ENCODE data around the gene AMDHD1. TPM values are rescaled to one million over a fixed set of nuclear protein-coding genes. Genes with fewer than 3 reads are reported as not detected.
"Not testable (repeated sequence)": the region's sequence is repeated elsewhere in the genome, so short reads cannot be mapped to it uniquely, and the experiment has no call there.

Gene AMDHD1
- total RNA-seq, 2 experiments from 2014 or later = 0.89 to 1.4 TPM

- no peaks in the 10 kb centered on the region for H3K9me3 Mint-ChIP-seq
- CTCF ChIA-PET = no interaction called here
- no peak for DNase-seq
- H3K4me1 Mint-ChIP-seq = no peaks in the 10 kb centered on the region
- no peak overlapping the region for H3K27ac Mint-ChIP-seq
- H3K27me3 Mint-ChIP-seq = peaks cover 19% of the 10 kb centered on the region
- no peaks in the 10 kb centered on the region for H3K36me3 Mint-ChIP-seq (ENCODE audit: low read depth)
- H3K4me3 Mint-ChIP-seq = no peak overlapping the region
- POLR2A ChIA-PET = no interaction called here
Observed at GRCh38 chr12:95949477-95950206, 6.5 kb downstream of the AMDHD1 start.

GRCh38 chr12:95951515-95951914, 8.4 kb downstream of the AMDHD1 start:
- Mint-ChIP-seq H3K9me3 (no peaks in the 10 kb centered on the region), H3K27me3 (peaks cover 15% of the 10 kb centered on the region), H3K36me3 (ENCODE audit: low read depth) (no peaks in the 10 kb centered on the region), H3K4me3 (no peak overlapping the region), H3K27ac (no peak overlapping the region), H3K4me1 (no peaks in the 10 kb centered on the region)
- DNase-seq = no peak
- CTCF ChIA-PET = interaction anchor here (0.8 kb wide), 1 partner anchor 80 kb away, joined by 3 read pairs; no protein-coding TSS in a partner anchor
- POLR2A ChIA-PET = no interaction called here

- Mint-ChIP-seq H3K4me1 (no peaks in the 10 kb centered on the region), H3K9me3 (no peaks in the 10 kb centered on the region), H3K27me3 (peaks cover 15% of the 10 kb centered on the region), H3K4me3 (no peak overlapping the region), H3K36me3 (ENCODE audit: low read depth) (no peaks in the 10 kb centered on the region), H3K27ac (no peak overlapping the region)
- ChIA-PET POLR2A (no interaction called here), CTCF (interaction anchor here (1.2 kb wide), 1 partner anchor 20 kb away, joined by 3 read pairs; no protein-coding TSS in a partner anchor)
- no peak for DNase-seq
Observed at GRCh38 chr12:95953000-95953399, 9.9 kb downstream of the AMDHD1 start.

GRCh38 chr12:95955549-95956159, 12.5 kb downstream of the AMDHD1 start:
- H3K4me3 Mint-ChIP-seq = no peak overlapping the region
- no peaks in the 10 kb centered on the region for H3K4me1 Mint-ChIP-seq
- CTCF ChIA-PET = interaction anchor here (1.0 to 1.5 kb wide), 2 partner anchors 11 to 142 kb away, joined by 3 read pairs; no protein-coding TSS in a partner anchor
- H3K27ac Mint-ChIP-seq = no peak overlapping the region
- POLR2A ChIA-PET = no interaction called here
- DNase-seq = no peak
- H3K27me3 Mint-ChIP-seq = peaks cover 8% of the 10 kb centered on the region
- H3K9me3 Mint-ChIP-seq = no peaks in the 10 kb centered on the region
- H3K36me3 Mint-ChIP-seq (ENCODE audit: low read depth) = no peaks in the 10 kb centered on the region

- ChIA-PET POLR2A (no interaction called here), CTCF (interaction anchor here (1.1 kb wide), 1 partner anchor 42 kb away, joined by 3 read pairs; no protein-coding TSS in a partner anchor)
- H3K4me1 Mint-ChIP-seq = no peaks in the 10 kb centered on the region
- no peaks in the 10 kb centered on the region for H3K9me3 Mint-ChIP-seq
- no peaks in the 10 kb centered on the region for H3K36me3 Mint-ChIP-seq (ENCODE audit: low read depth)
- H3K27ac Mint-ChIP-seq = no peak overlapping the region
- no peak overlapping the region for H3K4me3 Mint-ChIP-seq
- H3K27me3 Mint-ChIP-seq = peaks cover under 1% of the 10 kb centered on the region
- DNase-seq = no peak
Observed at GRCh38 chr12:95956557-95957145, 13.5 kb downstream of the AMDHD1 start.

GRCh38 chr12:95959107-95959506, 16.0 kb downstream of the AMDHD1 start:
- DNase-seq = peak; percentile 14
- ChIA-PET POLR2A (no interaction called here), CTCF (interaction anchor here (1.0 to 2.0 kb wide), 3 partner anchors 11 to 40 kb away, joined by 4 to 10 read pairs (median 4); partner anchors contain the start of genes AMDHD1 and CCDC38)
- Mint-ChIP-seq H3K36me3 (ENCODE audit: low read depth) (no peaks in the 10 kb centered on the region), H3K4me1 (no peaks in the 10 kb centered on the region), H3K9me3 (no peaks in the 10 kb centered on the region), H3K27me3 (no peaks in the 10 kb centered on the region), H3K4me3 (no peak overlapping the region), H3K27ac (no peak overlapping the region)

GRCh38 chr12:95960241-95960640, 17.1 kb downstream of the AMDHD1 start:
- H3K36me3 Mint-ChIP-seq (ENCODE audit: low read depth) = no peaks in the 10 kb centered on the region
- no peaks in the 10 kb centered on the region for H3K4me1 Mint-ChIP-seq
- ChIA-PET CTCF (interaction anchor here (0.7 to 2.0 kb wide), 2 partner anchors 10 to 1062 kb away, joined by 3 to 10 read pairs; no protein-coding TSS in a partner anchor), POLR2A (no interaction called here)
- H3K27me3 Mint-ChIP-seq = no peaks in the 10 kb centered on the region
- H3K9me3 Mint-ChIP-seq = no peaks in the 10 kb centered on the region
- no peak overlapping the region for H3K27ac Mint-ChIP-seq
- no peak overlapping the region for H3K4me3 Mint-ChIP-seq
- no peak for DNase-seq

- DNase-seq = no peak
- no peaks in the 10 kb centered on the region for H3K36me3 Mint-ChIP-seq (ENCODE audit: low read depth)
- ChIA-PET CTCF (interaction anchor here (0.6 to 1.3 kb wide), 3 partner anchors 39 to 385 kb away, joined by 3 to 4 read pairs (median 3); no protein-coding TSS in a partner anchor), POLR2A (no interaction called here)
- no peaks in the 10 kb centered on the region for H3K27me3 Mint-ChIP-seq
- H3K9me3 Mint-ChIP-seq = no peaks in the 10 kb centered on the region
- H3K4me3 Mint-ChIP-seq = no peak overlapping the region
- H3K4me1 Mint-ChIP-seq = no peaks in the 10 kb centered on the region
- no peak overlapping the region for H3K27ac Mint-ChIP-seq
Observed at GRCh38 chr12:95962222-95962621, 19.1 kb downstream of the AMDHD1 start.

GRCh38 chr12:95963096-95963495, 20.0 kb downstream of the AMDHD1 start:
- ChIA-PET CTCF (interaction anchor here (1.3 kb wide), 2 partner anchors 38 to 45 kb away, joined by 3 read pairs; no protein-coding TSS in a partner anchor), POLR2A (no interaction called here)
- no peaks in the 10 kb centered on the region for H3K4me1 Mint-ChIP-seq
- H3K27me3 Mint-ChIP-seq = no peaks in the 10 kb centered on the region
- no peaks in the 10 kb centered on the region for H3K36me3 Mint-ChIP-seq (ENCODE audit: low read depth)
- no peaks in the 10 kb centered on the region for H3K9me3 Mint-ChIP-seq
- no peak overlapping the region for H3K27ac Mint-ChIP-seq
- H3K4me3 Mint-ChIP-seq = no peak overlapping the region
- DNase-seq = no peak

GRCh38 chr12:95966287-95966870, 23.2 kb downstream of the AMDHD1 start:
- Mint-ChIP-seq H3K27me3 (no peaks in the 10 kb centered on the region), H3K9me3 (no peaks in the 10 kb centered on the region), H3K4me3 (no peak overlapping the region), H3K27ac (no peak overlapping the region), H3K36me3 (ENCODE audit: low read depth) (no peaks in the 10 kb centered on the region), H3K4me1 (no peaks in the 10 kb centered on the region)
- CTCF ChIA-PET = no interaction called here
- DNase-seq = no peak
- POLR2A ChIA-PET = no interaction called here

GRCh38 chr12:95967301-95967700, 24.2 kb downstream of the AMDHD1 start:
- no peaks in the 10 kb centered on the region for H3K27me3 Mint-ChIP-seq
- no peak for DNase-seq
- H3K36me3 Mint-ChIP-seq (ENCODE audit: low read depth) = no peaks in the 10 kb centered on the region
- no peak overlapping the region for H3K27ac Mint-ChIP-seq
- ChIA-PET CTCF (no interaction called here), POLR2A (no interaction called here)
- H3K4me1 Mint-ChIP-seq = no peaks in the 10 kb centered on the region
- no peak overlapping the region for H3K4me3 Mint-ChIP-seq
- H3K9me3 Mint-ChIP-seq = no peaks in the 10 kb centered on the region

GRCh38 chr12:95969116-95969515, 26.0 kb downstream of the AMDHD1 start:
- H3K4me3 Mint-ChIP-seq; H3K9me3 Mint-ChIP-seq; H3K27ac Mint-ChIP-seq; H3K36me3 Mint-ChIP-seq (ENCODE audit: low read depth); DNase-seq; POLR2A ChIA-PET; H3K4me1 Mint-ChIP-seq; H3K27me3 Mint-ChIP-seq: not testable (repeated sequence)
- CTCF ChIA-PET = interaction anchor here (2.4 kb wide), 1 partner anchor 10 kb away, joined by 10 read pairs; no protein-coding TSS in a partner anchor

GRCh38 chr12:95970905-95971304, 27.8 kb downstream of the AMDHD1 start:
- H3K4me1 Mint-ChIP-seq = no peaks in the 10 kb centered on the region
- CTCF ChIA-PET = interaction anchor here (0.6 to 2.4 kb wide), 2 partner anchors 11 to 321 kb away, joined by 3 to 10 read pairs; no protein-coding TSS in a partner anchor
- POLR2A ChIA-PET = no interaction called here
- no peaks in the 10 kb centered on the region for H3K36me3 Mint-ChIP-seq (ENCODE audit: low read depth)
- DNase-seq = no peak
- H3K9me3 Mint-ChIP-seq = no peaks in the 10 kb centered on the region
- no peak overlapping the region for H3K27ac Mint-ChIP-seq
- H3K27me3 Mint-ChIP-seq = no peaks in the 10 kb centered on the region
- H3K4me3 Mint-ChIP-seq = no peak overlapping the region

Data from activated CD4-positive, alpha-beta T cell treated with anti-CD3 and anti-CD28 coated beads, Interleukin-2, amount 10 ng/mL, durations not matched to agents 7 days and 5 days (primary cell).